ENCODE results near the gene KIF18A. TPM values are rescaled to one million over a fixed set of nuclear protein-coding genes. Genes with fewer than 3 reads are reported as not detected.

KIF18A gene
- total and polyA plus RNA-seq, 9 of the 15 experiments (the other 6 are each of a cell fraction or from before 2014, with no cell fraction given), result 15.1 to 36.1 (median 24.3) TPM

GRCh38 chr11:28110108-28110820 lies 2.3 kb upstream of the KIF18A start (continued):
- TF ChIP-seq RREB1 (CRISPR knock-in tag; IDR thresholded peaks at IDR 0.05) (0 out of 2 replicates have a peak, but pooled peaks have one; percentile 48), SMARCA5 (IDR thresholded peaks at IDR 0.05) (0 out of 2 replicates have a peak, but pooled peaks have one; percentile 48), IRF1 (CRISPR knock-in tag; IDR thresholded peaks at IDR 0.05; ENCODE audit: borderline replicate concordance) (no peak), GABPB1 (CRISPR knock-in tag; IDR thresholded peaks at IDR 0.05) (peak; percentile 91; the same call in 1 of the 2 replicates), ELF4 (CRISPR knock-in tag; IDR thresholded peaks at IDR 0.05) (peak; percentile 13; the same call in 1 of the 2 replicates), AFF1 (IDR thresholded peaks at IDR 0.05; ENCODE audit: low read depth in 1 of 2, partially characterized antibody in 2 of 2) (peak; percentile 62 to 72), TOE1 (IDR thresholded peaks at IDR 0.05; ENCODE audit: borderline replicate concordance) (peak; percentile 61; the same call in 1 of the 2 replicates), TOE1 (CRISPR knock-in tag; IDR thresholded peaks at IDR 0.05; ENCODE audit: borderline replicate concordance, low read depth) (no peak)

Data from K562 (cell line).